Fibroblast of lung (primary cell): ENCODE results near the gene FN3K. TPM values are rescaled to one million over a fixed set of nuclear protein-coding genes. Genes with fewer than 3 reads are reported as not detected.

Source experiments
- DNase-seq, 2 donors: peaks; one replicate each; pipeline versions ENCODE4 v3.0.0 to v3.0.0-alpha.2; 2010; ENCODE audit warnings: low read depth in 2 of 2
- H2AFZ ChIP-seq: 2 replicates; pipeline ENCODE4 v1.5.1; 2012; ENCODE audit warnings: low read length, control low read depth, inconsistent platforms
- H3K27ac ChIP-seq: 2 replicates; pipeline ENCODE4 v1.5.1; 2011; ENCODE audit warnings: low read length, control low read depth; ENCODE audit not compliant: insufficient read depth
- H3K27me3 ChIP-seq: 2 replicates; pipeline ENCODE4 v1.5.1; 2011; ENCODE audit warnings: mild to moderate bottlenecking, low read length; ENCODE audit not compliant: control insufficient read depth, insufficient read depth
- H3K36me3 ChIP-seq: 2 replicates; pipeline ENCODE4 v1.5.1; 2011; ENCODE audit warnings: low read length; ENCODE audit not compliant: control insufficient read depth, insufficient read depth
- H3K4me1 ChIP-seq: 2 replicates; pipeline ENCODE4 v1.5.1; 2011; ENCODE audit warnings: low read length; ENCODE audit not compliant: control insufficient read depth, insufficient read depth; ENCODE audit errors: extremely low read depth
- H3K4me2 ChIP-seq: 2 replicates; pipeline ENCODE4 v1.5.1; 2011; ENCODE audit warnings: low read length, control low read depth; ENCODE audit not compliant: insufficient read depth; ENCODE audit errors: extremely low read depth
- H3K4me3 ChIP-seq, 4 experiments: fragments of 200-600 bp in 1 of 4; sonication (generic) in 1 of 4; replicated peaks in 1 of 4; 2 replicates each; pipeline ENCODE4 v1.5.1; 2011 to 2016; ENCODE audit warnings: low read length in 4 of 4, low read depth in 3 of 4, mild to moderate bottlenecking in 3 of 4, control low read depth in 2 of 4, inconsistent platforms in 1 of 4, mixed read lengths in 1 of 4; ENCODE audit not compliant: insufficient read depth in 1 of 4; ENCODE audit errors: control extremely low read depth in 1 of 4
- H3K79me2 ChIP-seq: 2 replicates; pipeline ENCODE4 v1.5.1; 2012; ENCODE audit warnings: mild to moderate bottlenecking, low read length, inconsistent platforms; ENCODE audit not compliant: control insufficient read depth, insufficient read depth
- H3K9ac ChIP-seq: 2 replicates; pipeline ENCODE4 v1.5.1; 2011; ENCODE audit warnings: mild to moderate bottlenecking, low read length, control low read depth; ENCODE audit not compliant: insufficient read depth
- H3K9me3 ChIP-seq: 2 replicates; pipeline ENCODE4 v1.5.1; 2012; ENCODE audit warnings: low read depth, low read length; ENCODE audit not compliant: control insufficient read depth, insufficient read depth
- H4K20me1 ChIP-seq: 2 replicates; pipeline ENCODE4 v1.5.1; 2011; ENCODE audit warnings: low read length; ENCODE audit not compliant: control insufficient read depth, insufficient read depth; ENCODE audit errors: extremely low read depth
- EZH2 ChIP-seq: IDR thresholded peaks from 2 replicates; pipeline ENCODE4 v1.5.1; 2012; ENCODE audit warnings: low read length, control low read depth, mild to moderate bottlenecking; ENCODE audit errors: missing control alignments
- polyA plus RNA-seq, 2 donors: library from polyadenylated mRNA; depleted of rRNA in 1 of 2; stranded (reverse) in 1 of 2; unstranded in 1 of 2; fragments of >200 nt; gene quantifications; 2 replicates each; pipeline ENCODE4 v1.2.1, GENCODE V29; 2011 to 2012; ENCODE audit warnings: missing spikeins in 1 of 2
- total RNA-seq: library from RNA; depleted of rRNA; stranded (reverse); fragments of >200 nt; gene quantifications from 2 replicates; pipeline ENCODE4 v1.2.1, GENCODE V29; 2014
- TF ChIP-seq, protein P1 (sequence below), 2 donors: IDR thresholded peaks in 1 of 2; conservative IDR thresholded peaks in 1 of 2; 1 replicate in 1 of 2; 2 replicates in 1 of 2; pipeline ENCODE4 v1.5.1; 2011 to 2012; ENCODE audit warnings: low read length in 2 of 2, control low read depth in 1 of 2, inconsistent platforms in 1 of 2, low read depth in 1 of 2, mild to moderate bottlenecking in 1 of 2

FN3K gene
- total and polyA plus RNA-seq, 2 donors (not counting 1 experiment from before 2014, with no cell fraction given) = 0.61 to 8.9 TPM

- Histone ChIP-seq H3K4me3 (no peak overlapping the region), H3K27me3 (no peaks in the 10 kb centered on the region), H4K20me1 (no peaks in the 10 kb centered on the region), H3K9me3 (no peaks in the 10 kb centered on the region), H2AFZ (no peak overlapping the region), H3K79me2 (no peaks in the 10 kb centered on the region), H3K4me1 (peaks cover 3% of the 10 kb centered on the region), H3K36me3 (no peaks in the 10 kb centered on the region), H3K4me2 (no peak overlapping the region), H3K9ac (no peak overlapping the region), H3K27ac (no peak overlapping the region)
- no peak for DNase-seq
- TF ChIP-seq, protein P1, sequence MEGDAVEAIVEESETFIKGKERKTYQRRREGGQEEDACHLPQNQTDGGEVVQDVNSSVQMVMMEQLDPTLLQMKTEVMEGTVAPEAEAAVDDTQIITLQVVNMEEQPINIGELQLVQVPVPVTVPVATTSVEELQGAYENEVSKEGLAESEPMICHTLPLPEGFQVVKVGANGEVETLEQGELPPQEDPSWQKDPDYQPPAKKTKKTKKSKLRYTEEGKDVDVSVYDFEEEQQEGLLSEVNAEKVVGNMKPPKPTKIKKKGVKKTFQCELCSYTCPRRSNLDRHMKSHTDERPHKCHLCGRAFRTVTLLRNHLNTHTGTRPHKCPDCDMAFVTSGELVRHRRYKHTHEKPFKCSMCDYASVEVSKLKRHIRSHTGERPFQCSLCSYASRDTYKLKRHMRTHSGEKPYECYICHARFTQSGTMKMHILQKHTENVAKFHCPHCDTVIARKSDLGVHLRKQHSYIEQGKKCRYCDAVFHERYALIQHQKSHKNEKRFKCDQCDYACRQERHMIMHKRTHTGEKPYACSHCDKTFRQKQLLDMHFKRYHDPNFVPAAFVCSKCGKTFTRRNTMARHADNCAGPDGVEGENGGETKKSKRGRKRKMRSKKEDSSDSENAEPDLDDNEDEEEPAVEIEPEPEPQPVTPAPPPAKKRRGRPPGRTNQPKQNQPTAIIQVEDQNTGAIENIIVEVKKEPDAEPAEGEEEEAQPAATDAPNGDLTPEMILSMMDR (conservative IDR thresholded peaks at IDR 0.05 in 1 of 2, IDR thresholded peaks at IDR 0.05 in 1 of 2; ENCODE audit: low read depth in 1 of 2, low read length in 2 of 2) = no peak
Measured at GRCh38 chr17:82703036-82703745, 32.2 kb upstream of the FN3K start.

- H3K9ac ChIP-seq = no peak overlapping the region
- H3K27ac ChIP-seq = no peak overlapping the region
- H3K9me3 ChIP-seq = no peaks in the 10 kb centered on the region
- H3K79me2 ChIP-seq = no peaks in the 10 kb centered on the region
- H3K4me3 ChIP-seq = no peak overlapping the region
- DNase-seq = no peak
- H3K36me3 ChIP-seq = no peaks in the 10 kb centered on the region
- H3K4me2 ChIP-seq = no peak overlapping the region
- TF ChIP-seq, protein P1 (conservative IDR thresholded peaks at IDR 0.05 in 1 of 2, IDR thresholded peaks at IDR 0.05 in 1 of 2; ENCODE audit: low read depth in 1 of 2, low read length in 2 of 2) = no peak
- no peak for TF ChIP-seq EZH2
- H3K4me1 ChIP-seq = peaks cover 1% of the 10 kb centered on the region
- no peaks in the 10 kb centered on the region for H4K20me1 ChIP-seq
- H3K27me3 ChIP-seq = no peaks in the 10 kb centered on the region
- no peak overlapping the region for H2AFZ ChIP-seq
Measured at GRCh38 chr17:82703935-82704865, 31.2 kb upstream of the FN3K start.

- no peak for DNase-seq
- Histone ChIP-seq H3K27ac (no peak overlapping the region), H3K79me2 (no peaks in the 10 kb centered on the region), H3K4me2 (no peak overlapping the region), H3K9ac (no peak overlapping the region), H4K20me1 (no peaks in the 10 kb centered on the region), H3K9me3 (no peaks in the 10 kb centered on the region), H3K27me3 (no peaks in the 10 kb centered on the region), H3K4me3 (no peak overlapping the region), H3K36me3 (no peaks in the 10 kb centered on the region), H2AFZ (no peak overlapping the region), H3K4me1 (no peaks in the 10 kb centered on the region)
- no peak for TF ChIP-seq EZH2
- TF ChIP-seq, protein P1 (conservative IDR thresholded peaks at IDR 0.05 in 1 of 2, IDR thresholded peaks at IDR 0.05 in 1 of 2; ENCODE audit: low read depth in 1 of 2, low read length in 2 of 2) = no peak
Measured at GRCh38 chr17:82704886-82705285, 30.5 kb upstream of the FN3K start.
